Ishikawa (cell line): ENCODE measurements around the gene SINHCAF.

Experiments
- CEBPB ChIP-seq: IDR thresholded peaks from 2 replicates; pipeline ENCODE4 v1.6.1; 2012
- CREB1 ChIP-seq: IDR thresholded peaks from 2 replicates; pipeline ENCODE4 v1.6.1; 2012; ENCODE audit warnings: low read depth
- EGR1 ChIP-seq: IDR thresholded peaks from 2 replicates; pipeline ENCODE4 v1.6.1; 2012
- EP300 ChIP-seq: IDR thresholded peaks from 2 replicates; pipeline ENCODE4 v1.6.1; 2012; ENCODE audit warnings: borderline replicate concordance
- FOXM1 ChIP-seq: IDR thresholded peaks from 2 replicates; pipeline ENCODE4 v1.6.1; 2012; ENCODE audit warnings: low read depth, borderline replicate concordance
- NFIC ChIP-seq: IDR thresholded peaks from 2 replicates; pipeline ENCODE4 v1.6.1; 2012
- RAD21 ChIP-seq: IDR thresholded peaks from 2 replicates; pipeline ENCODE4 v1.6.1; 2012; ENCODE audit warnings: low read depth
- TAF1 ChIP-seq: IDR thresholded peaks from 2 replicates; pipeline ENCODE4 v1.6.1; 2012; ENCODE audit warnings: low read depth, mild to moderate bottlenecking
- TCF12 ChIP-seq: IDR thresholded peaks from 2 replicates; pipeline ENCODE4 v1.6.1; 2012; ENCODE audit warnings: low read depth
- TEAD4 ChIP-seq: IDR thresholded peaks from 2 replicates; pipeline ENCODE4 v1.6.1; 2012
- YY1 ChIP-seq: IDR thresholded peaks from 2 replicates; pipeline ENCODE4 v1.6.1; 2012; ENCODE audit warnings: low read depth
- ZBTB7A ChIP-seq: IDR thresholded peaks from 2 replicates; pipeline ENCODE4 v1.6.1; 2012; ENCODE audit warnings: low read depth
- TF ChIP-seq, protein P1 (sequence below): IDR thresholded peaks from 2 replicates; pipeline ENCODE4 v1.6.1; 2012
- TF ChIP-seq, protein P2 (sequence below): IDR thresholded peaks from 2 replicates; pipeline ENCODE4 v1.6.1; 2012
- TF ChIP-seq, protein P3 (sequence below): IDR thresholded peaks from 2 replicates; pipeline ENCODE4 v1.6.1; 2012; ENCODE audit warnings: low read depth, mild to moderate bottlenecking

SINHCAF gene

DNA sequence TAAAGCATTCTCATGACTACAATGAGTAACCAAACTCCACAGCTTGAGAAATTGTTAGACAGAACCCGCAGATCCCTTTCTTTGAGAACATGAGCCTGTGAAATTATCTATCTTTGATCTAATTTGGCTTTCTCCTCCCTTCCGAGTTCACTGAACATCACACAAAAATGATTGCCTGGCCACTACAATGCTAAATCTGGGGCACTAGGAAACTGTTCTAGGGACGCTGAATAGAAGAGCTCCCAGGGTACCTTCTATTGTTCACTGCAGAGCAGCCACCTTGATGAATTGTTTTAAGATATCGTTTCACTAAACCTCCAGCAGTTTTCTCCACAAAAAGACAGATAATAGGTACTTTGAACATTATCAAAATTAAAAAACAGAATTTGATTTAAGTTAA lies 47.5 kb downstream of the SINHCAF start:
- TF ChIP-seq ZBTB7A, result no peak
- TF ChIP-seq, protein P1, sequence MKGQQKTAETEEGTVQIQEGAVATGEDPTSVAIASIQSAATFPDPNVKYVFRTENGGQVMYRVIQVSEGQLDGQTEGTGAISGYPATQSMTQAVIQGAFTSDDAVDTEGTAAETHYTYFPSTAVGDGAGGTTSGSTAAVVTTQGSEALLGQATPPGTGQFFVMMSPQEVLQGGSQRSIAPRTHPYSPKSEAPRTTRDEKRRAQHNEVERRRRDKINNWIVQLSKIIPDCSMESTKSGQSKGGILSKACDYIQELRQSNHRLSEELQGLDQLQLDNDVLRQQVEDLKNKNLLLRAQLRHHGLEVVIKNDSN, result no peak
- TF ChIP-seq RAD21, result no peak
- TF ChIP-seq CREB1, result no peak
- TF ChIP-seq FOXM1, result no peak
- TF ChIP-seq TCF12, result no peak
- no peak for TF ChIP-seq NFIC
- TF ChIP-seq, protein P2, sequence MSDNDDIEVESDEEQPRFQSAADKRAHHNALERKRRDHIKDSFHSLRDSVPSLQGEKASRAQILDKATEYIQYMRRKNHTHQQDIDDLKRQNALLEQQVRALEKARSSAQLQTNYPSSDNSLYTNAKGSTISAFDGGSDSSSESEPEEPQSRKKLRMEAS, result no peak
- no peak for TF ChIP-seq TEAD4
- no peak for TF ChIP-seq YY1
- TF ChIP-seq EGR1, result no peak
- TF ChIP-seq TAF1, result no peak
- TF ChIP-seq CEBPB, result no peak
- TF ChIP-seq EP300, result no peak

DNA sequence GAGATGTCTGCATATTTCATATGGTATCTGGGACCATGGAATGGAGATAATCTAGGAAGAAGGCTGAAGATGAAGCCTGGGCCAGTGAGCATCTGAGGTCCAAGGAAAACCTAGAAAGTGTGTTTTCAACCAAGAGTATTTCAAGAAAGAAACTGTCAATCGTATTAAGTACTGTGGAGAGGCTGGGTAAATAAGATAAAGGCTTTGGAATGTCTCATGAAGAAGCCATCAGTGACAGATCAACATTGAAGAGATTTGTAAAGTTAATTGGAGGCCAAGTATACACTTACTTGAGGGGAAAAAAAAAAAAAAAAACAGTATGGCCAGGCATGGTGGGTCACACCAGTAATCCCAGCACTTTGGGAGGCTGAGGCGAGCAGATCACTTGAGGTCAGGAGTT lies 48.9 kb downstream of the SINHCAF start:
- TF ChIP-seq CEBPB, result no peak
- no peak for TF ChIP-seq EGR1
- TF ChIP-seq, protein P3, sequence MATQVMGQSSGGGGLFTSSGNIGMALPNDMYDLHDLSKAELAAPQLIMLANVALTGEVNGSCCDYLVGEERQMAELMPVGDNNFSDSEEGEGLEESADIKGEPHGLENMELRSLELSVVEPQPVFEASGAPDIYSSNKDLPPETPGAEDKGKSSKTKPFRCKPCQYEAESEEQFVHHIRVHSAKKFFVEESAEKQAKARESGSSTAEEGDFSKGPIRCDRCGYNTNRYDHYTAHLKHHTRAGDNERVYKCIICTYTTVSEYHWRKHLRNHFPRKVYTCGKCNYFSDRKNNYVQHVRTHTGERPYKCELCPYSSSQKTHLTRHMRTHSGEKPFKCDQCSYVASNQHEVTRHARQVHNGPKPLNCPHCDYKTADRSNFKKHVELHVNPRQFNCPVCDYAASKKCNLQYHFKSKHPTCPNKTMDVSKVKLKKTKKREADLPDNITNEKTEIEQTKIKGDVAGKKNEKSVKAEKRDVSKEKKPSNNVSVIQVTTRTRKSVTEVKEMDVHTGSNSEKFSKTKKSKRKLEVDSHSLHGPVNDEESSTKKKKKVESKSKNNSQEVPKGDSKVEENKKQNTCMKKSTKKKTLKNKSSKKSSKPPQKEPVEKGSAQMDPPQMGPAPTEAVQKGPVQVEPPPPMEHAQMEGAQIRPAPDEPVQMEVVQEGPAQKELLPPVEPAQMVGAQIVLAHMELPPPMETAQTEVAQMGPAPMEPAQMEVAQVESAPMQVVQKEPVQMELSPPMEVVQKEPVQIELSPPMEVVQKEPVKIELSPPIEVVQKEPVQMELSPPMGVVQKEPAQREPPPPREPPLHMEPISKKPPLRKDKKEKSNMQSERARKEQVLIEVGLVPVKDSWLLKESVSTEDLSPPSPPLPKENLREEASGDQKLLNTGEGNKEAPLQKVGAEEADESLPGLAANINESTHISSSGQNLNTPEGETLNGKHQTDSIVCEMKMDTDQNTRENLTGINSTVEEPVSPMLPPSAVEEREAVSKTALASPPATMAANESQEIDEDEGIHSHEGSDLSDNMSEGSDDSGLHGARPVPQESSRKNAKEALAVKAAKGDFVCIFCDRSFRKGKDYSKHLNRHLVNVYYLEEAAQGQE, result no peak
- TF ChIP-seq, protein P2, result no peak
- TF ChIP-seq NFIC, result no peak
- TF ChIP-seq ZBTB7A, result no peak
- no peak for TF ChIP-seq EP300
- TF ChIP-seq YY1, result no peak
- TF ChIP-seq TEAD4, result no peak
- no peak for TF ChIP-seq RAD21
- TF ChIP-seq TCF12, result no peak
- no peak for TF ChIP-seq CREB1
- TF ChIP-seq, protein P1, result no peak
- TF ChIP-seq TAF1, result no peak
- no peak for TF ChIP-seq FOXM1

DNA sequence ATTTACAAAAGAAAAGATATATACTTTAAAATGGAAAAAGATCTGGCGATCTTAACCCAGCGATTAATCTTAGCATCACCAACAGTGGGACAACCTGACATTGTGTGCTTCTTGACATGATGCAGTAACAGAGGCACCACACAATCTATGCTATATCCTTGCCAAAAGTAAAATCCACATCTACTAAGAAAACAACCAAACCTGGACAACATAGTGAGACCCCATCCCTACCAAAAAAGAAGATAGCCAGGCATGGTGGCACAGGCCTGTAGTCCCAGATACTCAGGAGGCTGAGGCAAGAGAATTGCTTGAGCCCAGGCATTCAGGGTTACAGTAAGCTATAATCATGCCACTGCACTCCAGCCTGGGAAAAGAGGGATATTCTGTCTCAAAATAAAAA lies 50.5 kb downstream of the SINHCAF start:
- TF ChIP-seq CEBPB (no peak), RAD21 (no peak), EP300 (no peak), TEAD4 (no peak), TAF1 (no peak), YY1 (no peak)

DNA sequence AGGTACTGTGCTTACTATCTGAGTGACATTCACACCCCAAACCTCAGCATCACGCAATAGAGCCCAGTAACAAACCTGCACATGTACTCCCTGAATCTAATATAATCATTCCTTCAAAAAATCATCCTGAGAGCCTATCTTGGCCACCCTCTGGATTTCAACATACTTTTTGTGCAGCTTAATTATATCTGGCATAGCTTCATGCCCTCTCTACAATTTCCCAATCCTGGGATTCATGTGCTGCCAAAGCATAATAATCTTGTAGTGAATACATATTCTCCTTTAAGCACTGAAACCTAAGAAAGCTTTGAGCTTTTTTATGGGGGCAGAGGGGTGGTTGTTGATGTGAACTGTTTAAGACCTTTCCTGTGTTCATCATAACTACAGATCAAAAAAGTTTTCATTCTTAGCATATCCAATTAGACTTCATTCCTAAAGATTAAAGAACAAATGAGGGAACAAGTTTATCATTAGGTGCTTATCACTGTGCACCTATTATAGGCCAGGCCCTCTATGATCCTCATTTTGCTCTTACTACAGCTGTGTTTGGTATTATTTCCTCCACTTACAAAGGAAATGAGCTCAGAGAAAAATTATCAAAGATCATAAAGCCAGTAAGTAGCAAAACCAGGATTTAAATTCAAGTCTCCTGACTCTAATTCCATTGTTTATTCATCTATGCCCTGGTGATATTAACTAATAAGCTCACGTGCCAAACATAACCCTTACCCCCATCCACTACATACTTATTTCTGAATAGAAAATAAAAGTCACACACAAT lies 51.2 kb downstream of the SINHCAF start:
- TF ChIP-seq, protein P3, result no peak
- TF ChIP-seq CEBPB (no peak), NFIC (no peak), RAD21 (no peak), CREB1 (no peak), FOXM1 (no peak), TEAD4 (no peak), EP300 (no peak), YY1 (no peak)

DNA sequence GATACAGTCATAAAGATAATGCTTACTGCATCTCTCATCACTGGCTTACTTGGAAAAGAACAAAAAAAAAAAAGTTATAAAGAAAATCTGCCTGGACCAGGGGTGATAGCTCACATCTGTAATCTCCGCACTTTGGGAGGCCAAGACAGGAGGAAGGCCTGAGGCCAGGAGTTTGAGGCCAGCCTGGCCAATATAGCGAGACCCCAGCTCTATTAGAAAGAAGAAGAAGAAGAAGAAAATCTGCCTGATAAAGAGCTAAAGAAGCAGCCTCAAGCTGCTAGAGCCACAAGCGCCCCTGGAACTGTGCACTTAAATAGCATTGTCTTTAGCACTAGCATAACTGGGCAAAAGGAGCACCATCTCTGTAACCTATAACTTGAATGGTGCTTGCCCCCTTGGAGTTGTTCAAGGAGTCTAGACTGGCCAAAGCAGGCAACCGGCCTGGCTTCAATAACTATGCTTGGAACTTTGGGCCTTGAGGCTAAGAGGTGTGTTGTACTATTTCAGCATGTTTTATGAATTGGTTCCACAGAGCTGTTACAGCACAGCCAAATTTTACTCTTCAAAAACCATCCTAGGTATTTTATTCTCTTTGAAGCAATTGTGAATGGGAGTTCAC lies 53.2 kb downstream of the SINHCAF start:
- TF ChIP-seq FOXM1, result no peak

DNA sequence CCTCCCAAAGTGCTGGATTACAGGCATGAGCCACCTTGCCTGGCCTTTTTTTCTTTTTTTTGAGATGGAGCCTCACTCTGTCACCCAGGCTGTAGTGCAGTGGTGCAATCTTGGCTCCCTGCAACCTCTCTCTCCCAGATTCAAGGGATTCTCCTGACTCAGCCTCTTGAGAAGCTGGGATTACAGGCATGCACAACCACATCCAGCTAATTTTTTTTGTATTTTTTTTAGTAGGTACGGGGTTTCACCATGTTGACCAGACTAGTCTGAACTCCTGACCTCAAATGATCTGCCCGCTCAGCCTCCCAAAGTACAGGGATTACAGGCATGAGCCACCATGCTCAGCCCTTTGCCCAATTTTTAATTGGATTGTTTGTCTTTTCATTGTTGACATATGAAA lies 58.0 kb downstream of the SINHCAF start:
- TF ChIP-seq TEAD4 (no peak), CEBPB (no peak), NFIC (no peak), YY1 (no peak), RAD21 (no peak), EGR1 (no peak), FOXM1 (no peak), EP300 (no peak), TAF1 (no peak), TCF12 (no peak)
- TF ChIP-seq, protein P3, result no peak
- TF ChIP-seq, protein P2, result no peak
